Uterus (tissue), 2 donors: ENCODE data around the gene MRPS31.

Experiments
- CTCF ChIP-seq, 4 experiments: fragments of 200-600 bp in 2 of 4; fragments of 450-650 bp in 2 of 4; sonication (generic) in 2 of 4; IDR thresholded peaks; one replicate each; pipeline ENCODE4 v1.5.1; 2016 to 2019; ENCODE audit warnings: antibody characterized with exemption in 4 of 4, mild to moderate bottlenecking in 2 of 4, moderate library complexity in 1 of 4
- POLR2A ChIP-seq, 2 donors: fragments of 450-650 bp; IDR thresholded peaks; one replicate each; pipeline ENCODE4 v1.6.1; 2016; ENCODE audit warnings: antibody characterized with exemption in 2 of 2, mild to moderate bottlenecking in 1 of 2, moderate library complexity in 1 of 2

GRCh38 chr13:40809471-40809870 is 38.5 kb upstream of the MRPS31 start:
- TF ChIP-seq CTCF (IDR thresholded peaks at IDR 0.05), result no peak
- TF ChIP-seq POLR2A (IDR thresholded peaks at IDR 0.05), result no peak
